Stimulated activated naive CD4-positive, alpha-beta T cell treated with Interleukin-2 at 50 U/mL for 16 hours (primary cell): Measurements from ENCODE around the gene SUCNR1.
"Not testable (repeated sequence)": the region's sequence is repeated elsewhere in the genome, so short reads cannot be mapped to it uniquely, and the experiment has no call there.

ENCODE experiments used
- DNase-seq: peaks from one replicate; lab custom pipeline; 2025; lab: John Stamatoyannopoulos, UW

The SUCNR1 gene

DNA sequence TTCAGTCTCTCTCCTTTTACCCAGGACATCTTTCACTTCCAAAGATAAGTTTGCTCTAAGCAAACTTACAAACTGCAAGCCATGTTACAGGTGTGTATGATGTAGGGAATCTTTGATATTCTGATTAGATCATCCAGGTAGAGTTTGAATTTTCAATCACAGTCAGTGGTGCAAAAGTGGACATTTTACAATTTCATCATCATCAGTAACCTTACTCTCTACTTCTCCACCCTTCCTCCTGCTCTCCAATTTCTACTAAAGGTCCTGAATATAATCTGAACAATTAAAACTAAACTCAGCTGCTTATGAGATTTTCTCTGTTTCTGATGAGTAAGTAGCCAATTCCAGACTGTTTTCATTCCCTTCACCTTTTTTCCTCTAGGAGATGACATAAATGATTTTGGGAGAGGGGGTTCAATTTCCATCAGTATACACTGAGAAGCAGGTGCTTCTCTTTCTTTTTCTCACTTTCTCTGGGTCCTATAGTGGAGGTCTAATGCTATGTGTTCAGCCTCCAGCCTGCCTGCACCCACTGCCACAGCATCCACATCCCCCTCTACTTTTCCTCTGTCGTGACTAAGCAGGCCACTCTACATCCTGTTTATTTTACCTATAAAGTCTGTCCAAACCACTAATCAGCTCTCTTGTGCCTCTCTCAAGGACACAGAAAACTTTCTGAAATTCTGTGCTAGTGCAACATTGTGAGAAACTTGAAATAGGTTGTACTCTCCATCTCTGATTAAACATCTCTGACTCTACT lies 27.6 kb downstream of the SUCNR1 start:
- no peak for DNase-seq

DNA sequence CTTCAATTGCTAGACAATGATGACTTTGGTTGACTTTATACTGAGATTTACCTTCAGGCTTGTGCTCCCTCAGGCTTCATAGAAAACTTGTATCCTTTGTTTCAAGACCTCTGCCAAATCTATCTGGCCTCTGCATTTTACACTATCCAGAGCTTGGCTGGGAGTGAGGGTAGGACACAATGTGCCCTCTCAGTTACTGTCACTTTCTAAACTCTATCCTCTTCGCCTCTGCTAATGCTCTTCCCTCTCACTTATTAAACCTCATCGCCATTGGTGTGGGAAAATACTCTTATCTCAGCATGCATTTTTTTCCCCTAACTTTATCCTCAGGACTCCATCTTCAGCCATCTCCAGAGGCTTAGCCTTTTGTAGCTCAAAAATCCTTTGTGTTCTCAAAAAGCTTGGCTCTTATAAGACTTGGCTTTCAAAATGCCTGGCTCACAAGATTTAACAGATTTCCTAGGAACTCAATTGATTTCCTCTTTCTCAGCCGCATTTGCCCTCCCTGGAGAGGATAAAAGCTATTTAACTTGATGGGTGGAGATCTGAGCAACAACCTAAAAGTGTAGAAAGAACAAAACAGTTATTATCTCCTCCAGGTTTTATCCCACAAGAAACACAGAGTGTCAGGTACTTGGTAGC lies 28.3 kb downstream of the SUCNR1 start:
- DNase-seq, result no peak

DNA sequence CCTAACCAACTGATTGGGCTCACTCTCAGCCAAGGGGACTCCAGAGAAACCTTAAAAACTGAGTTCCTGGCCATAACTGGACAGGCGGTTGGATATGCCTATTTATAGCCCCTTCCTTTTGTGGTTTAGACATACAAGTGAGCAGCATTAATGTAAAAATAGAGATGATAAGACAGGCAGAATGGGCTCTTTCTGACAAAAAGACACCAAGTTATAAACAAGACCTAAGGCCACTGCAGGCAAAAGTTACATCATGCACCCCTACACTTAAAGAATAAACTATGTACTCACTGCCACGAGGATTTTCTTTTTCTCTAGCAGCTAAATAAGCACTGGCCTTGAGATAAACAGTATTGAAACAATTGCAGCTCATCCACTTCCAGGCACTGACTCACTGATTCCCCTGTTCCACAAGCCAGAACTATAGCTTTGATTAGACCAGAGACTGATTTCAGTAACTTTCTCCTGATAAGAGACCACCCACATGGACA lies 30.1 kb downstream of the SUCNR1 start:
- DNase-seq, result no peak

DNA sequence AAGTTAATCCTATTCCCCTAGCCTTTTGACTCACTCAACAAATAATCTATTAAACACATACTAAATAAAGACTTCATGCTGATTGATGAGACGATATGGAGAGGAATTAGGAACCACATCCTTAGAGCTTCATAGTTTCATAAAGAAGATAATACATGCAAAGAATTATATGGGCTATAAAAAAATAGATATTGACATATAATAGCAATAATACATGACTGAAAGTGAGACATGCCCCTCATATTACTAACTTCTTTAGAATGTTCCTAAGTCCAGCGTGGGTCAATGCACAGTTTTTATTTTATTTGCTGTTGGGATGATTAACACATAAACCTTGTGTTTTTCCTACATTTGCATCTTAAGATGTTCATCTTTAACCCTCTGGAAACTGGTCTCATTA lies 32.2 kb downstream of the SUCNR1 start:
- DNase-seq, result no peak

DNA sequence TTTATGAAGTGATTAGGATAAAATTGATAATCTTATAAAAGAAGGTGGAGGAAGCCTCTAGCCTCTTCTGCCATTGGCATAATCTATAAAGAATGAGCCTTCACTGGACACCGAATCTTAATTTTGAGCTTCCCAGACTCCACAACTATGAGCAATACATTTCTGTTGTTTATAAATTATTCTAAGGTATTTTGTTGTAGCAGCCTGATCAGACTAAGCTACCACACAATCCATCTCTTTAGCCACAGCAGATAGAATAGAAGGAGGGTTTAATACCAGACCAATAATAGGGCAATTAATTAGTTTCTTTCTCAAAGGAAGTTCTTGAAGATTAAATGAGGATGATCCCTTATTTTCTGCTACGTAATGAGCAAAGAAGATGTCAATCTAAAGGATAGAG lies 33.3 kb downstream of the SUCNR1 start:
- no peak for DNase-seq

DNA sequence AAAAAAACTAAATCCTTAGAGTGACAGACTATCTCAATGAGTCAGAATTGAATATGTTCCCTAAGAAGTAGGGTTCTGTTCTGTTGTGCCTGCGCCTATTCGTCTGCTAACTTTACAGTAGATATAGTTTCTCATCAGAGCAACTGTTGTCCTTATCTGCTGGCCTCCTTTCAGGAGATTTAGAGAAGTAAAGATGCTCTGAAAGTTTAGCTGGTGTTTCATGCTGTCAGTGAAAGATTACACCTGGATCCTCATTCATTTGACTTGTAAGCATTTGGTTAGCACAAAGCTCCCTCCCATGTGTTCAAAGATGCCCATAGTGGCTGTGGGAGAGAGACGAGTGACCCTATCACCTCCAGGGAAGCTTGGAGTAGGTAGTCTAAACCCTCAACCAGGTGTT lies 35.0 kb downstream of the SUCNR1 start:
- no peak for DNase-seq

DNA sequence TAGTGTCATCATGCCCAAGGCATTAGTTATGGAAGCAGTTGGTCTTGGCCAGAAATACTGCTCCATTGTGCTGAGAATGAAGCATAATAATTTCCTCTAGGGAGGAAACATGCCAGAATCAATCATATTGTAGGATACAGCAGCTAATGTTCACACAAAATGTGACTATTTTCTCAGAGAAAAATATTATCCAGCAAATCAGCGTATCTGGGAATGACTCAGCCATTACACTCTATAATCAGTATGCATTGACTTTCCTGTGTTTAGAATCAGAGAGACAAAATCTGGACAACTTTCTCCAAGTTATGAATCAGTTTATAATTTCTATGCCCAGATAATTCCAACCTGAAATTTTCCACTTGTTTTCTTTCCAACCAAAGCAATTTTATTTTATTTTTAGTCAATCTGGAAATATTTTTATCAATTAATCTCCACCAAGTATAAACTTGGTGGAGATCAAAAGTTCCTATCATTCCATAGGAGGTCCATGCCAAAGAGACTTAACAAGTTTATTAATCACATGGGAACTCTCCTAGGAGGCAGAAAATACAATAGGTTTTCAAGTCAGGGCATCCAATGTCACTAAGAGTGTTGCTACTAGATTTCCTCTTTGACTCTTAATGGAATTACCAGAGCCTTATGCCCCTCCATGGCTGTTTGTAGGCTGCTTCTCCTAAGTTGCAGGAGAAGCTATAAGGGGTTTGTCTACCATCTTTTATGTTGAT lies 36.4 kb downstream of the SUCNR1 start:
- no peak for DNase-seq

DNA sequence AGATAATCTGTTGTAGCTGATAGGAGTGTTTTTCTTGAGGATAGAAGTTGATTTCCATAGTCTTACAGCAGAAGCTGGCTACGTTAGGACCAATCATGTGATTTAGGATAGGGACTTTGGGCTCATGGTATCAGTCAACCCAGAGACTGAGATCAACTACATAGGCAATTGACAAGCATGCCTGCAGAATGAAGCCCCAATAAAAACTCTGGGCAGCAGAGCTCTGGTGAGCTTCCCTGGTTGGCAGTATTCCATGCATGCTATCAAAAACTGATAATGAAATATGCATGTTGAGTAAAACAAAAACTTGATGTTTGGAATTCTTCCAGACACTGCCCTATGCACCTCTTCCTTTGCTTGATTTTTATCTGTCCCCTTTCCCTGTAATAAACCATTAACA lies 38.0 kb downstream of the SUCNR1 start:
- no peak for DNase-seq

DNA sequence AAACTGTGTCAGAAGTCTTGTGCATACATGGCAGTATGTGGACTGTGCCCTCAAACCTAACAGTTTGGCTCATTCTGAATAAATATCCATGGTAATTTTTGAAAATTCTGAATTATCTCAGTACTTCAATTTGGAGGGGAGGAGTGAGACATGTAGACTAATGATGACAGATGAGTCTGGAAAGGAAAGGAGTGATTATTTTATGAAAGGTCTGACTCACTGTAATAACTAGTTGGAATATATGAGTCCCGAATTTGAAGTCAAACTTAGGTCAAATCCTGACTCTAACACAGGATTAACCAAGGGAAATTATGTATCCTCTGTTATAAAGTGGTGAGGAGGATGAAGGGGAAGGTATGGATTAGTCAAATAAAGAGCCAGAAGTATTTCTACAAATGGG lies 38.6 kb downstream of the SUCNR1 start:
- DNase-seq, result no peak

DNA sequence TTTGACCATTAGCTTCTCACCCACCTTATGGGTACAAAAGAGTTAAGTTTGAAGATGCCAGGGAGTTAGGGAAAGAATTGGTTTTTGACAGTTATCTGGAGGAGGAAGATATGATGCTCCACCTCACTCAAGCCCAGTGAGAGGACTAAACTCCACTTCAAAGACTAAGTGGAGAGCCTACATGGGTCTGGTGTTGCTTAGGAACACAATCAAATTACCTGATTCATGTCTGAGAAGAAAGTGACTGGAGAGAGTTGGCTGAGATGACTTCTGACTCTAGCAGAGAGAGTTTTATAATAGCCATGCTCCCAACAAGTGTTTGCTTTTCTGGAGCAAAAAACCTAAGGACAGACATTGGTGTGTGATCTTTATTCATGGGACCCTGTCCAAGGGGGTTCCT lies 43.3 kb downstream of the SUCNR1 start:
- no peak for DNase-seq

DNA sequence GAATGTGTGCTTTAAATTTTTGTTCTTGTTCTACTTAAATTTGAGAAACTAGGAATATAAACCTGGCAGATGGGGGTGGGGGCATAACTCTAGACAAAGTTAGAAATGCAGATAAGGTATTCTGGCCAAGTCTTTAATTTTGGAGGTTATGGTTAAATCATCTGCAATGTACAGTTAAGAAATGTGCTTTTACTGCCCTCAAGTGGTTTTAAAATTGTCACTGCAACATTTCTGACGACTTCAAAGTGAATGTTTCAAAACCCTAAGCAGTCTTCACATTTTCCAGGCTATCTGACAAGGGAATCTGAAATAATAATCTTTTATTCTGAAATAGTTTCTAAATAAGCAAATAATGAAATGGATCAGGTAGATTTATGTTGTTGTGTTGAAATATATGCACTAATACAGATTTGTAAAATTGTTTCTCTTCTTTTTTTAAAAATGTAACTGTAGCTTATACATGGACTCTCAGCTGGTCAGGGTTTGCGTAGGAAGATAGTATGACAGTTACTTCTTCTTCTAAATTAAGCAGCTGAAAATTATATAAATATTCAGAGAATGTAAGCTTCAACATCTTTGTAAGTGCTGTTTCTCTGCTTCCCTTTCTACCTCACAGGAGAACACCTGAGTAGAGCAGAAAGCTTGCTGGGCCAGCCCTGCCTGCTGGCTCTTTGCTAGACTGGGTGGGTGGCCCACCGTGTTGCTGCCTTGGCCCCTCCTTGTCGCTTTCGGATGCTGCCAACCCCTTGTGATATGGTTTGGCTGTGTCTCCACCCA lies 45.0 kb downstream of the SUCNR1 start:
- no peak for DNase-seq

DNA sequence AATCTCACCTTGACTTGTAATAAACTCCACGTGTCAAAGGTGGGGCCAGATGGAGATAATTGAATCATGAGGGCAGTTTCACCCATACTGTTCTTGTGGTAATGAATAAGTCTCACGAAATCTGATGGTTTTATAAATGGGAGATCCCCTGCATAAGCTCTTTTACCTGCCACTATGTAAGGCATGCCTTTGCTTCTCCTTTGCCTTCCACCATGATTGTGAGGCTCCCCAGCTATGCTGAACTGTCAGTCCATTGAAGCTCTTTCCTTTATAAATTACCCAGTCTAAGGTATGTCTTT lies 45.5 kb downstream of the SUCNR1 start:
- no peak for DNase-seq

DNA sequence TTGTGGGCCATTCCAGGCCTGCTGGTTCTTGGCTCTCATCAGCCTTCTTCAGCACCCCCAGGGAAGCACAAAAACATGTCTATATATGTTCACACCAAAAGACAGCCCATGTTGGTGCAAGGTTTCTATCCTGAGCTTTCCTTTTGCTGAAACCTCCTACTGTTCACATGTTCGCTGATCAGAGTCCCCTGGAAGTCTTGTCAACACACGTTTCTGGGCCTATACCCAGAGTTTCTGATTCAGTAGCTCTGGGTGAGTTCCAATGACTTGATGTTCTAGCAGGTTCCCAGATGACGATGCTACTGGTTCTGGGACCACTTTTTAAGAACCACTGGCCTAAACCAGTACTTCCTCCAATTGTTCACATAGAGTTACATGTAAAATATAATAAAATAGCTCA lies 46.0 kb downstream of the SUCNR1 start:
- DNase-seq, result no peak

DNA sequence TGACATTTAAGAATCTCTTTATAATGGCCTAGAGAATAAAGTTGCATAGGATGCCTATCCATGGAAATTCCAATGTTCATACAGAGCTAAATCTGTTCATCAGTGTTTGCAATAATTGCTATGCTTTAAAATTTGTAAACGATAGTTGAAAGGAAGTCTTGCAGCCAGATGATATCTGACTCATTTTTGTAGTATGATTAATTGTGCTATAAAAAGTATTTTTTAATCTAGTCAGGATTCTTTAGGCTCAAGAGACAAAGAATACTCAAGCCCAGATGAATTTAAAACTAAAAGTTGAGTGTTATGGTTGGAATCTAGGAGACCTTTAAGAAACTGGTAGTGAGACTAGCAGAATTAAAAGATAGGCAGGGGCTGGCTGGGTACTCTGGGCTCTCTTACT lies 50.5 kb downstream of the SUCNR1 start:
- DNase-seq, result no peak

DNA sequence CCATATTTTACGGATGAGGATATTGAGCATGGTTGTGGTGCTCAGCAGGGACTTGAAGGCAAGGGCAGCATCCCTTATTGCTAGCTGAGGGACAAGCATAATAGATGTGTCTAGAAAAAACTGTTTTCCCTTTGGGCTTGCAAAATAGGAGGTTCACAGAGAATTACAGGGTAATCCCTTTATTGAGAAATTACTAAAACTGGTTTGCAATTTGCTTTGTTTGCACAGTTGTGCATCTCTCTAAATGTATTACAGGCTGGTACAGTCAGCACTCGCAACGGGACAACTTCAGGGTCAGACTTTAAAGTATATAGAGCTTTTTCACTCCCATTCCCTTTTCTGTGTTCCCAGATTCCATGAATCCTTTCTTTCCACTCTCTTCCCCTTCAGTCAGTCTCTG lies 51.3 kb downstream of the SUCNR1 start:
- no peak for DNase-seq

DNA sequence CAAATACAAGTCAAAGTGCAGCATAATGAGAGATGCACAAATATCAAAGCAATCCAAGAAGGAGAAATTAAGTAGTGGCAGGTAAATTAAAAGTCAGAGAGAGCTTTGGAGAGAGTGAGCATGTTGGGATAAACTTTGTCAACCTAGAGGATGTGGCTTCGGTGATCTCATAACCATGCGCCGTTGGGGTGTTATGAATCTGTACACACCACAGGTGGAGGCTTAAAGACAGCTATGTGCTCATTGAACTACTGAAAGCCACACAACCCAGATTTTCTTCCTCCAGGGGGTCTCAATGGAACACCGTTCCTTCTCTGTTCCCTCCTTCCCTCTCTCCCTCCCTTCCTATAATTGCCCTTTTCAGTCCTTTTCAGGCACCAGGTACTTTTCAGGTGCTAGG lies 52.0 kb downstream of the SUCNR1 start:
- no peak for DNase-seq

DNA sequence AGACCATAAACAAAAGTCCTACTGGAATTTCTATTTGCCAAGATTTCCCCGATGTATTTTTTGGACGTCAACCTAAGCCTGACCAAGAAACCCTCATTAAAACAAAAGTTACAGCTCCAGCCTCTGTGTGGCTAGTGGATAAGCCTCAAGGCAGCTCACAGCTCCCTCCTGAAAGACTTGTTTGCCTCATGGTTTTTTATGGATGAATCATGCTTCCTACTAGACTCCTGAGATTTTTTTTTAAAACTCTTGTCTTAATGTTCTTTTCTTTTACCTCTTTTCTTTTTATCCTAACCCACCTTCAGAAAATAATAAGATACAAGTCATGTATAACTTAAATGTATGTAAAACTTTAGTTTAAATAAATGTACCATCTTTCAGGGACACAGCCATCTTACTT lies 52.4 kb downstream of the SUCNR1 start:
- no peak for DNase-seq

DNA sequence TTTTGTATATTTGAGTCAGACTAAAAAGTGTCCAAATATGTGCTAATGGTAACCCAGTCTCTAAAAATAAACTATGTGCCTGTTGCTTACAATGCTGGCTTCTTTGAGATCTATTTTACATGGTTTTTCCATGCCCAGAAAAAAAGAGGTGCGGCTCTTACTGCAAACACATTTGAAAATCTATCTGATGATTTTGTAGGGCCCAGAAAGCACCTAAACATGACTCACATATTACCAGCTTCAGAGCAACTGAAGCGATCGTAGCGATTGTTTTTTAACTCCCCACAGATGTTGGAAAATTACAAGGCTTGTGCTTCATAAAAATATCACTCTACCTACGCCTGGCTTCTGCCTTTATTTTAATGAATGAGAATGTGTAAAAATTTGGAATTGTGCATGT lies 53.5 kb downstream of the SUCNR1 start:
- DNase-seq, result no peak

DNA sequence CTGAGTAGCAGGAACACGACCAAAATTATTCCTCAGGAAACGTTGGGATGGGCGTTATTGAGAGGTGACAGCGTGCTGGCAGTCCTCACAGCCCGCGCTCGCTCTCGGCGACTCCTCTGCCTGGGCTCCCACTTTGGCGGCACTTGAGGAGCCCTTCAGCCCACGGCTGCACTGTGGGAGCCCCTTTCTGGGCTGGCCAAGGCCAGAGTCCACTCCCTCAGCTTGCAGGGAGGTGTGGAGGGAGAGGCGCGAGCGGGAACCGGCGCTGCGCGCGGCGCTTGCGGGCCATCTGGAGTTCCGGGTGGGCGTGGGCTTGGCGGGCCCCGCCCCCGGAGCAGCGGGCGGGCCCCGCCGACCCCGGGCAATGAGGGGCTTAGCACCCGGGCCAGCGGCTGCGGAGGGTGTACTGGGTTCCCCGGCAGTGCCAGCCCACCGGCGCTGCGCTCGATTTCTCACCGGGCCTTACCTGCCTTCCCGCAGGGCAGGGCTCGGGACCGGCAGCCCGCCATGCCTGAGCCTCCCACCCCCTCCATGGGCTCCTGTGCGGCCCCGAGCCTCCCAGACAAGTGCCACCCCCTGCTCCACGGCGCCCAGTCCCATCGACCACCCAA lies 54.6 kb downstream of the SUCNR1 start:
- not testable (repeated sequence) for DNase-seq

DNA sequence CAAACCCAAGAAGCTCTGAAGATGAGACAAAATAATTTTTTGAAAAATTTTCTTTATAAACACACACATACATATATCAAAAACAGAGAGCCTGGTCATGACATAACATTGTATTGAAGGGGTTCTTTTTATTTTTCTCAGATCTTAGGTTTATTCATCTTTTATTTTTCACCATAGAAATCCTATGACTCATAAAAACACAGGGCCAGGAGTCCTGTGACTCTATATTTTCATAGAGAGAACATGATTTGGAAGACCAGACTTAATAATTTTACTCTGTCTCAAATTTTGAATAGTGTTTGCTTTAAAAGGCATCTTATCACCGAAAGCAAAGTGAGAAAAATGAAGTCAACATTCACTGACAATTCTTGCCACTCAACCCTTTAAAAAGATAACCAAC lies 57.7 kb downstream of the SUCNR1 start:
- no peak for DNase-seq

DNA sequence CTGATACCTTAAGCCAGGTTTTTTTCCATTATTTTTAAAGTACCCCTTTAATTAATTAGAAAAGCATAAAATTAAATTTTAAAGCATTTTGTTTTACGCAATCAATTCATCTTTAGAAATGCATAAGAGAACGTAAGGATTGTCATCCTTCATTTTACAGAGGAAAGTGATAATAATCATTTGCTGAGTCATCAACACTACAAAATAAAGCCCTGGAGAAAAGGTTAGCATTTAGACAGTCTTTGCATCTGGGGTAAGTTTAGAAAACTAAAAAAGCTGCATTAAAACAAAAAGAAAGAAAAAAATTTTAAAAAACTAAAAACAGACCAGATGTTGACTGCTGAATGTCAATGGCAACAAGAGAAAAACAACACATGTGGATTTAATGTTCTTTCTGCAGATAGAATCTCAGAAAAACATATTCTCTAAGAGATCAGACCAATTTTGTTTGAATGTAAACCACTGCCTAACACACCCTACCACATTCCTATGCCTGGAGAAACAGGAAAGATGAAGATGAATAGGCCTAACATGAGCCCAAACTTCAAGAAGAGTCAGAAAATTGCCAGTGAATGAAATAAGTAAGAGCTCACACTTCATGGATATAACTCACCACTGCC lies 59.9 kb downstream of the SUCNR1 start:
- DNase-seq, result no peak
